ENCODE measurements around the gene SAV1.
"Not testable (repeated sequence)": the region's sequence is repeated elsewhere in the genome, so short reads cannot be mapped to it uniquely, and the experiment has no call there.

The SAV1 gene

DNA sequence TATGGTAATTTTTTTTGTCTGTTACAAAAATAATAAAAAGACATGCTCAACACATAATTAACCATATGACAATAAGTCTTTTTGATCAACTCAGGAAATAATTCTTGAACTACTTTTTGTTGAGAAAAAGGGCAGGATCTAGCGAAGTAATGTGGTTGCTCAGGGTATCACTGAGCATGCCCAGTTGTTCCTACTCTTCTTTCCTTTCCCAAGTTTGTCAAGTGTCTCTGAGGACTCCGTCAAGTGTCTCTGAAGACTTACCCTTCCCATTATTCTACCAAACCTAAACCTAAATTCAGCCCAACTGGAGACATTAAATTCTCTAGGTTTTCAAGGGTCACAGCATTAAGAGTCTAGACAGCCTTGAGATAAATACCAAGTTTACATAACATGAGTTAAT is 3.5 kb downstream of the SAV1 start:
- DNase-seq: not testable (repeated sequence)

DNA sequence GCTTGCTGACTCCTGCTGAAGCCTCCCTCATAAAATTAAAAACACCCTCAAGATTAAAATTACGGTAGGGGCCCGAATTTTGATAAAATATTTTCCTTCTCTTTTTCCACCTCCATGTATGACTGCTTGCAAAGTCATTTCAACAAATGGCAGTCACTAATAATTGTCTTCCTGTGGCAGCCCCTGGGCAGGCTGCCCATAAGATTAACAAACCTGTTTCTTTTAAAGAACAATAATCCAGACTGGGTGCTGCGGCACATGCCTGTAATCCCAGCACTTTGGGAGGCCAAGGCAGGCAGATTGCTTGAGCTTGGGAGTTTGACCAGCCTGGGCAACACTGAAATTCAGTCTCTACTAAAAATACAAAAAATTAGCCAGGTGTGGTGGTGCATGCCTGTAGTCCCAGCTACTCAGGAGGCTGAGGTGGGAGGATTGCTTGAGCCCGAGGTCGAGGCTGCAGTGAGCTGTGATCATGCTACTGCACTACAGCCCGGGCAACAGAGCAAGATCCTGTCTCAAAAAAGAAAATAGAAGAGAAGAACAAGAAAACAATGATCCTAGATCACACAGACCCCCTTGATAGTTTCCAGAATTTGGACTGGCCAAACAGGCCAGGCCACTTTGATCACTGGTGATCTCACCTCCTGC is 8.7 kb downstream of the SAV1 start:
- DNase-seq: no peak

DNA sequence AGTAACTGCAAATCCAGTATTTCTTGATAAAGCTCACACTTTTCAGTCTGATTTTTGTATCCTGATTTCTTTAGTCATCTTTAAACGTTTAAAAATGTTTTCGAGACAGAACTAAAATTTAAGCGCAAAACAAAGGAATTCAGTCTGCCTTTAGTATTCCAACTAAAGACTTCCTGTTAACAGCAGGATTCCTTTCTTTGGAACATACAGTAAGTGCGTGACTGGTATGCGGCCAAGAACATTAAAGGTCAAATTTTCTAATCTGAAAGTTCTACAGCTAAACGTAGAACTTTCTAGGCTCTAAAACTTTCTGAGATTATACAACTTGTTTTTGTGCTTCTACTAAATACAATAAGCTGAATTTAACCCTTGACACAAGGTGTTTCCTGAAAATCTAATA is 9.9 kb downstream of the SAV1 start:
- DNase-seq: no peak

DNA sequence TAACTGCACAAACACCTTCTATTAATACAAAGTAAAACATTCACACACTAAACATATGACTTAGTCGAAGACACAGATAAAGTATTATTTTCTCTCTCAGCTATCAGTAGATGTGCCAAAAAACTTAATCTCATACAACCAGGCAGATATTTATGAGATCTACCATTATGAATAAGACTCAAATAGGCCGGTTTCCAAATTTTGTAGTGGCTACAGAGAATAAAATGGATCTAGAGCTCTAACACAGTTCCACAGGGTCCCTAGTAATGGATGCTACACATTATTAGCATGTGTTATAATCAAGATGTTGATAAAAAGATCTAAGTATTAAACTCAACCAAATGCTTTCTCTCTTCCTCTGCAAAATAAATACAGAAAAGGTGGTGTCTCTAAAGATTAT is 10.4 kb downstream of the SAV1 start:
- no peak for DNase-seq

DNA sequence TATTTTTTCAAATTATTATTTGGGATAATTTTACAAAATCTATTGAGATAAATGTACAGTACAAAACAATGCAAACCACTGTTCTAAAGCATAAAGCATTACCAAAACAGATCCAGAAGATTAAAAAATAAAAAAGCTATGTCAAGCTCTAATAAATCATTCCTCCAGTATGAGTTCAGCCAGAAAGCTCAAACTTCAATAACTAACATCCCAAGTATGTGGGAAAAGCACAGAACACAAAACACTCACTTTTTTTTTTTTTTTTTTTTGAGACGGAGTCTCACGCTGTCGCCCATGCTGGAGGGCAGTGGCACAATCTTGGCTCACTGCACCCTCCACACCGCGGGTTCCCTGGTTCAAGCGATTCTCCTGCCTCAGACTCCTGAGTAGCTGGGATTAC is 11.3 kb downstream of the SAV1 start:
- DNase-seq: no peak

DNA sequence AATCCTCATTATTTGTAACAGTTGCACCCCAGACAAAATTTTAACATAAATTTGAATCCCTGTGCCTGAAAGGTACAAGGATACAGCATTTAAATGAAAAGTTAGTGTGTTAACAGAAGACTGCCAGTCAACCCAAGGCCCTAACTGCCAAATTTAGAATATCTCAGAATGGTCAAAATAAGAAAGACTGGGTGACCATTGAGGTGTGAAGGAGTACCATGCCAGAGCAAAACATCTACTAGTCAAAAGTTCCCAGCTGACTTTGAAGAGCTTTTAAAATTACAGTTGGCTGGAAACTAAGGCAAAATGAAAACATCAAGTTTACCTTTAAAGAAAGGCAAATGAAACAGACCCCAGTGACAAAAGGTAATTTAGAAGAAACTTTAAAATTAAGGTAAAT is 18.4 kb downstream of the SAV1 start:
- DNase-seq: no peak

DNA sequence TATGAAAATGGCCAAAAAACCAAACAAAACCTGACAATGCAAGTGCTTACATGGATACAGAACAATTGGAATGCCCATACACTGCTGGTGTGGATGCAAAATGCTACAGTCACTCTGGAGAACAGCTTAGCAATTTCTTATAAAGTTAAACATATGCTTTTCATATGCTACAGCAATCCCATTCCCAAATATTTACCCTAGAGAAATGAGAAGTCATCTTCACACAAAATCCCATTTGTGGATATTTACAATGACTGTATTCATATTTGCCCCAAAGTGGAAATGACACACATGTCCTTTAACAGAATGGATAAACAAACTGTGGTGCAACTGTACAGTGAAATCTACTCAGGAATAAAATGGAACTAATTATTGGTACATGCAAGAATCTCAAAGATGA is 20.4 kb downstream of the SAV1 start:
- no peak for DNase-seq

DNA sequence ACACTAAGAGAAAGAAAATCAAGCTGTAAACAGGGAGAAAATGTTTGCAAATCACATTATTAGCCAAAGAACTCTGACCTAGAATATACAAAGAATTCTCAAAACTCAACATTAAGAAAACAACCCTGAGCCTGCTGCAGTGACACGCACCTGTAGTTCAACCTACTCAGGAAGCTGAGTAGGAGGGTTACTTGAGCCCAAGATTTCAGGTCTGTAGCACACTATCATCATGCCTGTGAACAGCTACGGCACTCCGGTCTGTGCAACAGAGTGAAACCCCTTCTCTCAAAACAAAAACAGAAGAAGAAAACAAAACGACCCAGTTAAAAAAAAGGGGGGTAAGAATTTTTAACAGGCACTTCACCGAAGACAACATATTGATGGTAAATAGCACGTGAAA is 20.8 kb downstream of the SAV1 start:
- DNase-seq: no peak

DNA sequence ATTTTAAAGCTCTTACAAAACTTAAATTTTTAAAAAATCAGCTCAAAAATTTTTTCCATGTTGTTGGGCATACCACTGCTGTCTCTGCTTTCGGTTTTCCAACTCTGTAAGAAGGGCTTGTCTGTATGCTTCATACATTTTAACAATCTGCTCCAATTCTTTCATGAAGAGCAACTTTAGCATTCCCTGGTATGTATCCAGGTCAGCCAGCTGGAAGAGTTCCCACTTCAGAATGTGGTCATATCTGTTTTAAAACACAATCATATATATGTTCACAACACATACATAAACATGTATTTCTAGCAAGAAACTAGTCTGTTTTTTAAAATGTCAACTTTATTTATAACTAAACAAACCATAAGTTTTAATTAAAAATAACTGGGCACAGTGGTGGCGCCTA is 33.0 kb downstream of the SAV1 start:
- no peak for DNase-seq

DNA sequence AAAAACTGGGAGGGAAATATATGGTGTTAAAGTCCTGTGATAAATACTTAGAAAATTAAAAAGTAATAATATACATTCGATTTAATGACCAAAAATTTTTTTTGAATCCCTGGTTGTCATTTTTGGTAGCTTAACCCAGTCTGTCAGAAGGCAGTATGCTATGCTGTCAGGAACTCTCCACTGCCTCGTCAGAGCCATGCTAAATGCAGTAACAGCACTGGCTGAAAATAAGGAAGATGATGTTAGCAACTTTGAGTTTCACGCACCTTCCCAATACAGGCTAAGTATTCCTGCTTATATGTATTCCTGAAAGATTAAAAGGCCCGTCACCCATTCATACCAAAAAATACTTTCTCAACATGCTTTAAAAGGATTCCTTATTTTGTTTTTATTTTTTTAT is 34.2 kb downstream of the SAV1 start:
- no peak for DNase-seq

DNA sequence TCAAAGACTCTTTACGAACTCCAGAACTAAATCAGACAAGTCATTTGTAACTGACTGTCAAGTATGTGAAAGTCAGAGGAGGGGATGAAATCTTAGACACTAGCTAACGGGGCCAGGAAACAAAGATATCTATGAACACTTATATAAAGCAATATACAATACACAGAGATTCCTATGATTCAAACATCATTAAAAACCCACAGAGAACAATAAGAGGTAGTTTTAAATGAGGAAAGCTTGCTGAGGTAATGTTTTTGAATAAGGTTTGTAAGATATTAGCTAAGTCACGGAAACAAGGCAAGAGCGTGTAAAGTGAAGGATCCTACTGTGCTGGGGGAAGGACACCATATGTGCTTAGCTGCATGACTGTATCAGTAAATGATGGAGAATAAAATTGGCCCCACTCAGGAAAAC is 36.7 kb downstream of the SAV1 start:
- no peak for DNase-seq

DNA sequence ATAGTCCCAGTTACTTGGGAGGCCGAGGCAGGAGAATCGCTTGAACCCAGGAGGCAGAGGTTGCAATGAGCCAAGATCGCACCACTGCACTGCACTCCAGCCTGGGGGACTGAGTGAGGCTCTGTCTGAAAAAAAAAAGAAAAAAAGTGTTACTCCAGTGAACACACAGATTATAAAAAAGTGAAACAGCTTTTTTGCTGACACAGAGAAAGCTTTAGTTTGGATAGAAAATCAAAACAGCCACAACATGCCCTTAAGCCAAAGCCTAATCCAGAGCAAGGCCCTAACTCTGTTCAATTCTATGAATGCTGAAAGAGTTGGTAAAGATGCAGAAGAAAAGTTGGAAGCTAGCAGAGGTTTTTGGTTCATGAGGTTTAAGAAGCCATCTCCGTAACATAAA is 43.2 kb downstream of the SAV1 start:
- not testable (repeated sequence) for DNase-seq

DNA sequence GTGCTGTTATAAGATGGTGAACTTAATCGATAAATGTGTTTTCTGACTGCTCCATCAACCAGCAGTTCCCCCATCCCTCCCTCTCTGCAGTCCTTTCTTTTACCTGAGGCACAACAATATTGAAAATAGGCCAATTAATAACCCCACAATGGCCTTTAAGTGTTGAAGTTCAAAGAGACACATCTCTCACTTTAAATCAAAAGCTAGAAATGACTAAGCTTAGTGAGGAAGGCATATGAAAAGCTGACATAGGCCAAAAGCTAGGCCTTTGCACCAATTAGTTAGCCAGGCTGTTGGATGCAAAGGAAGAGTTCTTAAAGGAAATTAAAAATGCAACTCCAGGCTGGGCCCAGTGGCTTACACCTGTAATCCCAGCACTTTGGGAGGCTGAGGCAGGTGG is 43.7 kb downstream of the SAV1 start:
- no peak for DNase-seq

DNA sequence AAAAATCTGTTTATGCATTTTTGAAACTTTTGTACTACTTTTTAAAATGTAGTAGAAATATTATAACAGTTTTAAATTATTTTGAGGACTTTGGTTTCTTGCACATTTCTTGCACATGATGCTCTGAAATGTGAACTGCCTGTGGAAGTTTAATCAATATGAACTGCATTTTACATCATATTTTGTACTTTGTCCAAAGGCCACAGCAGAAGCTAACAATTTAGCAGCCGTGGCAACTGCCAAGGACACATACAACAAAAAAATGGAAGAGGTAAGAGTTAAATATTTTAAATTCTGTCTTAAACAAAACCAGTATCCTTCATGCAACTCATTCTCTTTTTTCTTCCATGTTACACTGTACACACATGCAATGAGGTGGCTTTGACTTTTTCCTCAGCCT is 45.1 kb downstream of the SAV1 start:
- DNase-seq: no peak

DNA sequence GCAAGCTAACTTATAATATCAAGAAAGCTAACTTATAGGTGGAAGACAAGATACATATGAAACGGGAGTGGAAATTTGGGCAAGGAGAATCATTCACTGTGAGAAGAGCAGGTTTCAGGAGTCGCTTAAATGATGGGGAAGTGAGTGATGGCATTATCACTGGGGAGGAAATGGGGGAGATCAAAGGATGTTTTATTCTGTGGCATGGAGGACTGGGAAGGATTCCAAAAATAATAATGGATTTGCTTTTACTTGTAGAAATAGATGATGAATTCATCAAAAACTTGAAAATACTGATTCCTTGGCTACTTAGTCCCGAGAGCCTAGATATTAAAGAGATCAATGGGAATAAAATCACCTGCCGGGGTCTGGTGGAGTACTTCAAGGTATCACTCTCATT is 47.8 kb downstream of the SAV1 start:
- DNase-seq: no peak

DNA sequence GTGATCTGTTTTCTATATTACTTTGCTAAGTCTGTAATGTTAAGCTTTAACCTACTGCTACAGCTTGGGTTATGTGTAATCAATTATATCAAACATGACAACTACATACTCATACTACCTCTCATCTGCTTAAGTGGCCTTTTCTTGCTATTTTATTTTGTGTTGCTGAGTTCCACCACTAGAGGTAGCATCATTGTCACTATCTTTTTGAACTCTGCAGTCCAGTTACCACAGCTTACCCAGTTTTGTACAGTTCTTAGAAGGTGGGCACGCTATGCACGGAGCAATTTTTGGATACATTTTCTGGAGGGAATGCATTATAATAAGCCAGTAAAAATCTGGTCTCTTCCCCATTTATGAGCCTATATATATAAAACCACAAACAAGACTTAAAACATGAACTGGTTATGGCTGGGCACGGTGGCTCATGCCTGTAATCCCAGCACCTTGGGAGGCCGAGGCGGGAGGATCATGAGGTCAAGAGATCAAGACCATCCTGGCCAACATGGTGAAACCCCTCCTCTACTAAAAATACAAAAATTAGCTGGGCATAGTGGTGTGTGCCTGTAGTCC is 48.5 kb downstream of the SAV1 start:
- DNase-seq: no peak

DNA sequence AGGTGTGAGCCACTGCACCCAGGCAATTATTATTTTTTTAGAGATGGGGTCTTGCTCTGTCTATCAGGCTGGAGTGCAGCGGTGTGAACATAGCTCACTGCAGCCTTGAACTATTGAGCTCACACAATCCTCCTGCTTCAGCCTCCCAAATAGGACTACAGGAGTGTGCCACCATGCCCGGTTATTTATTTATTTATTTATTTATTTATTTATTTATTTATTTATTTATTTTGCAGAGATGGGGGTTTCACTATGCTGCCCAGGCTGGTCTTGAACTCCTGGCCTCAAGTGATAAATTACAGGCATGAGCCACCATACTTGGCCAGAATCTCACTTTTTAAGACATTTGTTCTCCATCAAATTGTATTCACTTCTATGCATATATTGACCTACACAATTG is 51.8 kb downstream of the SAV1 start:
- DNase-seq: no peak

DNA sequence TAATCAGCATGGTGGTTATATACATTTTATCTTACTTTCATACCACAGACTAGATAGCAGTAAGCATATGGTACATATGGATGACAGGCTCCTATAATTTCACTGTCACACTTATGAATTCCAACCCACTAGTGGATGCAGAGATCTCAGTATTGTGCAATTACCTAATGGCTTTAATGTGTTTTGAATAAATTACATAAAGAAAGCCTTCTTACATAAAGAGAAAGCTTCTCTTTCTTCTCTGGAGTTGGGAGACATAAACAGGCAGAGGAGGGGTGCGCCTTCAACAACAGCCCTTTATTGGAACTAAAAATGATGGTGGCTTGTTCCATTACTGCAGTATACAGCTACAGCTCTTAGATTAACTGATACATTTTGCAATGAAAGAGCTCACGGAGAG is 52.6 kb downstream of the SAV1 start:
- DNase-seq: no peak

DNA sequence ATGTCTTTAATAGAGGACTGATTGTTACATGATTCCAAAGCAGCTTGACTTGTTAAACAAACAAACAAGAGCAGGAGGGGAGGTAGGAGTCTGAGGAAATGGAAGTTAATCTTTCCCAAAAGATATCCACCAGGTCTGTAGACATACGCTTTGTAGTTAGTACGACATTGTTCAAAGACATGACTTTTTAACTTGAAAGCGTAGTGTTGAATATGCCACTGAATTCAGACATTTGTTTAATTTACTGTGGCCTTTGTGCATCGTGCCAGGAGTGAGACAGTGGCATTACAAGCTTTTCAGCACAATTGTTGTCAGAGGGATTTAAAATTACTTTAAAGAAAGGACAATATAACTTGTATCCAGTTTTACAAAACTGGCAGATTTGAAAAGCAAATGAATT is 53.0 kb downstream of the SAV1 start:
- no peak for DNase-seq

DNA sequence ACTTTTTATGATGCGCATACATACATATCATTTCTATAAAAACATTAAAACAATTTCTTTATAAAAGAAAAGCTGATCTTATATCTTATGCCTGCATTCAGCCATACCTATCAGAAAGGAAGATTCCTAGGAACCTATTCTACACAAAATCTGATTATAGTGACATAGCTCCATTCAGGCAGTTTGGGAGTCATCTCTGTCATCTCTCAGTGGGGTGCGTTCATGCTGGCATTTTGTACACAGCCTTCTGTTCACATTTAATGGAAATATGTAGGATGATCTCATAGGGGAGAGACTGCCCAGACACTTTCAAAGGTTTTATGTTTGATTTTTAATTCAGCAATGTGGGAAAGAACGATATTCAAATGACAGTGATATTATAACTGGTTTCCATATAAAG is 55.3 kb downstream of the SAV1 start:
- no peak for DNase-seq

DNA sequence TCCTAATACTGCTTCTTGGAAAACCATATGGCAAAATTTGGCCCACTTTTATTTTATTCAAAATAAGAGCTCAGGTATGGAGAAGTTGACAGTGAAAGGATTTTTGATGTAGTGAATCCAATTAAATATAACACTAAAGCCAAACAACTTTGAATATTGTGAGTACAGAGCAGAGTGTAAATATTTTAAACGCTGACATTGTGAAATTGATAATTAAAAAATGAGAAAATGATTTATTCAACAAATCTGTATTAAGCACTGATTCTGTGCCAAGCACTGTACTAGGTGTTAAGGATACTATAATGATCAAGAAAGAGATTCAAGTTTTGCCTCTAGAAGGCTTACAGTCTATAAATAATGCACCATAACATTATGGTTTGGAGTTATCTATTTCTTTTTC is 57.6 kb downstream of the SAV1 start:
- DNase-seq: no peak

DNA sequence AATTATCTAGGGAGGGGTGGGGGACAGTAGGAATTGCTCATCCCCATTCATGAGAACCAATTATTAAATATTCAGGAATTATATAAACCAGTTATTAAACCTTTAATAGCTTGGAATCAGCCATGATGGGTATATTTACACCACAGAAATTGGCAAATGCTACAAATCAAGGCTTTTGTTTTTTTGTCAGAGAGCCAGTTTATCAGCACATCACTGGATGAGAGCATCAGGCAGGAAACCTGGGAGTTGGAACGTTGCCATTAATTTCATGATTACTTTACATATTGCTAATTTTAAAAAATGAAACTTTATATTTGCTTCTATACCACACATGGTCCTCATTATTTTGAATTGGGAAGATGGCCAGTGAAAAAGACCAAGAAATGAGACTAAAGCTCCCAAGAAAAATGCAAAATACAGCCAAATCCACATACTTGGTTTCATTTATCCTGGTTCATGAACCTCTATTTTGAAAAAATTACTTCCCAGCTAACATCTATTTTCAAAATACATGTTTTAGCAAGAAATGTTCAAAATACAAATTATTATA is 59.7 kb downstream of the SAV1 start:
- no peak for DNase-seq

DNA sequence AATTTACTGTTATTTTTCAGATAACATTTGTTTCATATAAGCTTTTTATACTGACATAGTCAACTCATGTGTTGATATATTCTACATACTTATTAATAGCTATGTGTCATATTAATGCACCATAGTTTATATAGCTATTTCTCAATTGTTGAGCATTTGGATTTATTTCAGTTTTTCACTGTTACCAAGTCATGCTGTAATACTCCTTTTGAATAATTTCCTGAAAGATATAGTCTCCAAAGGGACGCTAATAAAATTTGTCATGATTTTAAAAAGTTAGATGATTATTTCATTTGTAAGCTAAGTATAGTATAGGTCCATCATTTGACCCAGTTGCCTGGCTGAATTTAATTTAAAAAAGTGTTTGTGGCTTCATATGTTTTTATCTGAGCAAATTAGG is 60.3 kb downstream of the SAV1 start:
- DNase-seq: no peak

DNA sequence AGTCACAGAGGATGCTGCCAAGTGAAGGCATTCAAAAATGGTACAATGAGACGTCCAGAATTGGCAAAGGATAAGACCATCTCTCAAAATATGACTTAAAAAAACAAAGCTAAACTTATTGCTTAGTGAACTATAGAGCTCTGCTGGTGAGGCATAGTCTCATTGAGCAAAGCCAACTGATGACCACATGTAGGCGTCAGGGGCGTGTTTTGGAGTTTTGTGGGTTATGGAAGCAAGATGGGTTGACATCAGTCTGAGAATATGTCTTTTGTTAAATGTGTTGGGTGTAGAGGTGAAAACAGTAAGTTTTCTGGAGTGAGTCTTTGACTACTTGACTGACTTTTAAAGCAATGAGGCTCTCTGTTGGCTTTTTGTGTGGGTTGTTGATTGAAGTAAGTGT is 60.9 kb downstream of the SAV1 start:
- no peak for DNase-seq

DNA sequence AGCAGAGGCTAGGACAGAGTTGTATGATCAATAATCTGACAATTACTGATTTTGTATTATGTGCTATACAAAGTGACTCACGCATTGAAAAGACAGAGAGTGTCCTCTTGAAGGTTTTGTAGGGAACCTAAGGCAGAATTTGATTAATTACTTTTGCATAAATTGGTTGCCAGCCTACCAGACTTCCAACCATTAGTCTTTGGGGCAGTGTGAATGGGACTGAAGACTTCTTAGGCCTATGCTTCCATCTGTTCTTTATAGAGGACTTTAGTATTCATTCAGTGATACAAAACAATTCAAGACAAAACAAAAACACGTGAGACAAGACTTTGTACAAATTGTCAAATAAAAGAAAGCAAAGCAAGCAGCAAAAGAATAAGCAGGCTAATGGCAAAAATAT is 61.6 kb downstream of the SAV1 start:
- no peak for DNase-seq
